Right ventricle myocardium superior (tissue), 1 donor: ENCODE results near the gene DDX1. TPM values are rescaled to one million over a fixed set of nuclear protein-coding genes. Genes with fewer than 3 reads are reported as not detected.

Source experiments
- ATAC-seq: fragments of 200-7000 bp; cut with Tn5 transposase; one replicate; pipeline ENCODE4 v1.9.1; 2020; ENCODE audit warnings: mild to moderate bottlenecking; ENCODE audit not compliant: poor library complexity
- DNase-seq: peaks from one replicate; pipeline ENCODE4 v3.0.0-alpha.2; 2020
- intact Hi-C: fragments of 100-400 bp; cut with DNase I; formaldehyde crosslinking; loops from one replicate; pipeline ENCODE4 v1.11.2; 2022
- total RNA-seq: library from RNA; stranded (reverse); fragmentation: NEBNext Ultra II Directional; extraction: Animal tissue kit (Norgen Biotek cat#: 25700); gene quantifications from one replicate; pipeline ENCODE4 v1.2.1, GENCODE V29; 2021
- donor health status: DM: no; HTN: yes; CAD: no; lungs with severe emphysema.

Gene DDX1
- total RNA-seq, 1 donor from 2014 or later, result 155 TPM

DNA sequence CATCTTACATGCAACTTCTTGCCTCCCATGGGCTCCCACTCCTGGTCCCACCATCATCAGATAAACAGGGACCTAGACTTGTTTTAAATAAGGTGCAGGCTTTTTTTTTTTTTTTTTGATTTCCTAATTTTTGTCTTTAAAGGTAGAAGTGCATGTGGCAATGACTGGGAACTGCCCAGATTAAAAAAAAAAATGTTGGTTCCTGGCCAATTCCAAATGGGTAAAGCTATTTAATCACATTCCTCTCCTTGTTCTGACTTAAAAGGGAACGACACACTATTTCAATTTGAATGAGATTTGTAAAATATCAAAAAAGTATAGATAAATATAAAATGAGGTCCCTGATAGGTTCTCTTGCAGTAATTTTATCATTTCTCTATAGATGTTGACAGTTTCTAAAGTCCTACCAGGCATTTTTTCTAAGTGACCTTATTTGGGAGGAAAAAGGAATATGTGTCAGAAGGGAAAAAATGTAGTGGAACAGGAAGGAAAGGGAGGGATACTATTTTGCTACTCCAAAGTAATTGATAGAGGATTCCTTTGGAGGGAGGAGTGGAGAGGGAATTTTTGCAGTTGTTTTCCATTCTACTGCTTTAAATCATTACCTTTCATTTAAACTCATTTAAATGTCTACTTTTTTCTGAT lies 43.3 kb downstream of the DDX1 start:
- intact Hi-C loops, result loop anchor here (5.0 to 10.0 kb wide), 2 partner anchors 280 to 972 kb away; no protein-coding TSS in a partner anchor
- DNase-seq, result no peak
- ATAC-seq, result no peak

GRCh38 chr2:15636972-15637785 lies 45.5 kb downstream of the DDX1 start:
- ATAC-seq, result peak; percentile 92
- intact Hi-C loops, result loop anchor here (5.0 to 10.0 kb wide), 2 partner anchors 278 to 970 kb away; no protein-coding TSS in a partner anchor
- DNase-seq, result peak; percentile 72

DNA sequence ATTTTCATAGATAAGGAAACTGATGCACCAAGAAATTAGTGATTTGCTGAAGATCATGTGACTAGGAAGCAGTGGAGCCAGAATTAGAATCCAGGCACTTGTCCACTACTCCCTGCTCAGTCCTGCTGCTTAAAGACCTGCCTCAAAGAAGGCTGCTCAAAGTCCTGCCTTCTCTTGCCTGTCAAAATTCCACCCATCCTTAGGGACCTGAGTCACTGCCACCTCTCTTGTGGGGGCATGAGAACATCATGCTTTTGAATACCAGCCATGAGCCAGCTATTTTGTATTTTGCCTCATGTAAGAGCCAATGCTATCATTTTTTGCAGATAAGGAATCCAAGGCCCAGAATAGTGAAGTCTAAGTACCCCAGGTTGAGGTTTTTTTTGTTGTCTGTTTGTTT lies 47.1 kb downstream of the DDX1 start:
- no peak for ATAC-seq

GRCh38 chr2:15639323-15640251 lies 47.9 kb downstream of the DDX1 start:
- intact Hi-C loops, result loop anchor here (5.0 to 10.0 kb wide), 4 partner anchors 275 to 968 kb away; no protein-coding TSS in a partner anchor
- ATAC-seq (no peak), DNase-seq (no peak)

More for the DNA sequence above, 47.1 kb downstream of the DDX1 start:
- no peak for DNase-seq
- intact Hi-C loops, result loop anchor here (5.0 to 10.0 kb wide), 2 partner anchors 276 to 969 kb away; no protein-coding TSS in a partner anchor

- ATAC-seq, result no peak
- no peak for DNase-seq
- intact Hi-C loops, result loop anchor here (5.0 kb wide), 2 partner anchors 642 to 867 kb away; no protein-coding TSS in a partner anchor
Measured at GRCh38 chr2:15640261-15640711, 48.6 kb downstream of the DDX1 start.

DNA sequence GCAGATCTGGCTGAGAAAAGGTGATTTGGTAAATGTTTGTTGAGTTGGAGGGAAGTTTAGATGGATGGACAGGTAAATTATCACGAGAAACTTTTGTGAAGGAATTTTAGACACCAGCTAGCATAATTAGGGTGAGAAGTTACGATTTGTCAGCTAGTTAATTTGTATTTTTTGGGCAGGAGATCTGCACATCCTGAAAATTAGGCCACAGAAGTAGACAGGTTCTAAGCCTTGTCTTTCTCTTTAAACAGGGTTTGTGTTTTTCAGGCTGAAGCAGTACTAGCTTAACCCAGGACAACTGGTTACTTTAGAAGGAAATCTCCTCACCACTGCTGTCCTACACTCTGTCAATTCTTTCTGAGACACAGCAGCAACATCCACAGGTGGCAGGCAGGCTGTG lies 49.1 kb downstream of the DDX1 start:
- ATAC-seq (no peak), DNase-seq (no peak)
- intact Hi-C loops, result loop anchor here (5.0 kb wide), 2 partner anchors 642 to 867 kb away; no protein-coding TSS in a partner anchor

GRCh38 chr2:15641530-15641982 lies 49.9 kb downstream of the DDX1 start:
- ATAC-seq (no peak), DNase-seq (no peak)
- intact Hi-C loops, result loop anchor here (5.0 kb wide), 2 partner anchors 641 to 866 kb away; no protein-coding TSS in a partner anchor

DNA sequence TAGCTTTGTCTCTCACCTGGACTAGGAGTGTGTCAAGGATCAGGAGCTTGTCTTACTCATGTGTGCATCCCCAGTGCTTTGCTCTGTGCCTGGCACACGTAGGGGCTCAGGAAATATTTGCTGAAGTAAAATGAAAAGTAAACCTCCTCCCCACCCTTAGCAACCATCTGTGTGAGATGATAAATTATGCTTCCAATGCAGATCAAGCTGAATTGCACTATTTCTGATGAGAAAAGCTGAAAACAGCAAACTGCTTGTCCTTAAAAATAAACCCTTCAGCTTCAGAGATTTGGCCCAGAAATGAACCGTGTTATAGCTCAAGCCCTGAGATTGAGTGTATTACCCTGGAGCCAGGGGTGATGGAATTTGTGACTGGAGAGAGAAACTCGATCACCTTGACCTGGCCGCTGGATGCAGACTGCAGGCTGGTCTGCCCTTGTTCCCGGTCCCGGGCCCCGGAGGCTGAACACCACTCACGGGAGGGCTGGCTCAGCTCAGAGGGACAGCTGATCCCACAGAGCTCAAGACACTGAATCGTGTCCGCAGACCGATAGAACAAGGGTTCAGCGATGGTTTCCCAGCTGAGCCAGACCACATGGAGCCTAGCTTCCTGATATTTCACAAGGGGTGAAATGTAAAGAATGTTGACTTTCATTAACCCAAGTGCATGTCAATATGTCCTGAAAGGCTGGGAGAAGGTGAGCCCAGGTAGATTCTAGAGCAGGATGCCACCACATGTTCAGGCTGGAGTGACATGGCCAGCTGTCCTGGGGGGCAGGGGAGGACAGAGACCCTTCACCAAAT lies 50.5 kb downstream of the DDX1 start:
- no peak for DNase-seq
- no peak for ATAC-seq
- intact Hi-C loops, result loop anchor here (5.0 kb wide), 2 partner anchors 640 to 865 kb away; no protein-coding TSS in a partner anchor

GRCh38 chr2:15642815-15643500 lies 51.3 kb downstream of the DDX1 start:
- intact Hi-C loops, result loop anchor here (5.0 kb wide), 2 partner anchors 639 to 864 kb away; no protein-coding TSS in a partner anchor
- DNase-seq (no peak), ATAC-seq (no peak)

- intact Hi-C loops, result loop anchor here (5.0 kb wide), 2 partner anchors 638 to 863 kb away; no protein-coding TSS in a partner anchor
- ATAC-seq (no peak), DNase-seq (no peak)
Measured at GRCh38 chr2:15643791-15644585, 52.3 kb downstream of the DDX1 start.

DNA sequence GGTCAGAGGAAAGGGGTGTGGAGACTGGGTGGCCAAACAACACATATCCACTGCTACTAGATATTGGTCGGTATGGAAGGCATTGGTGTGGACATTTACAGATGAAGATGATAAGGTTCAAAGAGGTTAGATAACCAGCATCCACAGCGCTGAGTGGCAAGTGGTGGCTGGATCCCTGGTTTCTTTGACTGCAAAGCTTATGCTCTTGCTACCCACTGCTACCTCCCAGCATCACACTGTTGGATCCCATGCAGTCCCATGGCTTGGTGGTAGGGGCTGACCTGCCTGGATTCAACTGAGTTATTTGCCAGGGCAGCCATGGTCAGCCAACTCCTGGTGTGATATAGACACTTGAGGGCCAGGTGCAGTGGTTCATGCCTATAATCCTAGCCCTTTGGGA lies 53.6 kb downstream of the DDX1 start:
- intact Hi-C loops, result no loop called here
- DNase-seq (no peak), ATAC-seq (no peak)

DNA sequence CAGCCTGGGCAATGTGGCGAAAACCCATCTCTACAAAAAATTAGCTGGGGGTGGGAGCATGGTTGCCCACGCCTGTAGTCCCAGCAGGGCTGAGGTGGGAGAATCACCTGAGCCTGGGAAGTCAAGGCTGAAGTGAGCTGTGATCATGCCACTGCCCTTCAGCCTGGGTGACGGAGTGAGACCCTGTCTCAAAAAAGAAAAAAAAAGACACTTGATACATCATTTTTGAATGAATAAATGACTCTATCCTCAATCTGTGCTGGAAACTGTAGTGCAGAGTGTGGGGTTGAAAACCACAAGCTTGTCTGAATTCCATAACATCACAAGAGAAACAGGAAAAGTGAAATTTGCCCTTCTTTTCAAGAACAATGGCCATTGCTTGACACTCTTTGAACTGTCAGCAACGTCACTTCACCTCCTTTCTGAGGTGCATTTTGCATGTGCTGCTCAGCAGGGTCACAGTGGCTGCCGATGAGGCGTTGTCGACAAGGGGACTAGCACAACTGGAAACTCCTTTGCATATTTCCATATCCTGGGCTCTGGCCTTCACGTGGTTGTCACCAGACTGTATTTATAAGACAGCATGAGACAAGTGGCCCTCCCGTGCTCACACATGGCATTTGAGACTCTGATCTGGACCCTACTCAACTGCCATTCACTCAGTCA lies 54.2 kb downstream of the DDX1 start:
- intact Hi-C loops, result no loop called here
- no peak for DNase-seq
- peak; percentile 41 for ATAC-seq

- intact Hi-C loops, result no loop called here
- no peak for ATAC-seq
- no peak for DNase-seq
Measured at GRCh38 chr2:15646661-15647060, 55.0 kb downstream of the DDX1 start.

- DNase-seq (no peak), ATAC-seq (no peak)
- intact Hi-C loops, result no loop called here
Measured at GRCh38 chr2:15647622-15648590, 56.2 kb downstream of the DDX1 start.
